AG04450 (cell line): Measurements from ENCODE around the gene GHRH. TPM values are rescaled to one million over a fixed set of nuclear protein-coding genes. Genes with fewer than 3 reads are reported as not detected.

Source experiments
- CTCF ChIA-PET: fragments of 300-600, 350-600 bp; formaldehyde crosslinking; extraction: SDS; loops from one replicate; lab custom pipeline; 2022; ENCODE audit warnings: antibody characterized with exemption, inconsistent platforms; lab: Charles Lee
- POLR2A ChIA-PET: fragments of 350-600 bp; formaldehyde crosslinking; extraction: SDS; loops from one replicate; lab custom pipeline; 2021; ENCODE audit warnings: antibody characterized with exemption, inconsistent platforms; lab: Yijun Ruan, JAX
- DNase-seq: peaks from one replicate; pipeline ENCODE4 v3.0.0-alpha.2; 2011; ENCODE audit warnings: low read depth, low spot score
- H3K27ac ChIP-seq: one replicate; pipeline ENCODE4 v1.5.1; 2012; ENCODE audit warnings: low read depth, low read length, control low read depth
- H3K27me3 ChIP-seq: one replicate; pipeline ENCODE4 v1.6.0; 2012; ENCODE audit warnings: low read length; ENCODE audit not compliant: control insufficient read depth, insufficient read depth
- H3K4me3 ChIP-seq: 2 replicates; pipeline ENCODE4 v1.5.1; 2011; ENCODE audit warnings: mild to moderate bottlenecking, low read depth, low read length, control low read depth
- H3K9me3 ChIP-seq: 2 replicates; pipeline ENCODE4 v1.5.1; 2012; ENCODE audit warnings: low read length; ENCODE audit not compliant: control insufficient read depth, insufficient read depth
- polyA plus RNA-seq: library from polyadenylated mRNA; depleted of rRNA; stranded (reverse); fragments of >200 nt; gene quantifications from 2 replicates; pipeline ENCODE4 v1.2.3, GENCODE V29; 2011
- TF ChIP-seq, protein P1 (sequence below): IDR thresholded peaks from 2 replicates; pipeline ENCODE4 v1.5.1; 2011; ENCODE audit warnings: low read depth, low read length, control low read depth, inconsistent platforms

GHRH gene
- polyA plus RNA-seq, 1 experiment: not detected

DNA sequence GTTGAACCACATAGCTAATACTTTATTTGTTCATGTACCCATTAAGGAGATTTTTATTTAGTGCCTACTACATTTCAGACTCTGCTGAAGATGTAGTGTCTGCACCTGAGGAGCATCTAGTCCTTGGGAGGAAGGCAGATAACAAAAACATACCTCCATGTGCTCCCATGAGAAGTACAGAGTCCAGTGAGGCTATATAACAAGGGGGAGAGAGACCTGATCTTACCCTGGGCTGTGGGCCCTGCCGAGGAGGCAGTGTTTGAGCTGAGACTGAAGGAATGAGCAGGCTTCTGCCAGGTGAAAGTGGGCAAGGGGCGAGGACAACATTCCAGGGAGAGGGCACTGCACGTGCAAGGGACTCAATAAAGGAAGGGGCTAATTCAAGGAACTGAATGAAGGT, 39.9 kb upstream of the GHRH start:
- no peak overlapping the region for H3K27ac ChIP-seq
- ChIA-PET CTCF (no interaction called here), POLR2A (no interaction called here)
- no peak overlapping the region for H3K4me3 ChIP-seq
- H3K9me3 ChIP-seq: no peaks in the 10 kb centered on the region
- no peak for DNase-seq
- no peaks in the 10 kb centered on the region for H3K27me3 ChIP-seq
- TF ChIP-seq, protein P1, sequence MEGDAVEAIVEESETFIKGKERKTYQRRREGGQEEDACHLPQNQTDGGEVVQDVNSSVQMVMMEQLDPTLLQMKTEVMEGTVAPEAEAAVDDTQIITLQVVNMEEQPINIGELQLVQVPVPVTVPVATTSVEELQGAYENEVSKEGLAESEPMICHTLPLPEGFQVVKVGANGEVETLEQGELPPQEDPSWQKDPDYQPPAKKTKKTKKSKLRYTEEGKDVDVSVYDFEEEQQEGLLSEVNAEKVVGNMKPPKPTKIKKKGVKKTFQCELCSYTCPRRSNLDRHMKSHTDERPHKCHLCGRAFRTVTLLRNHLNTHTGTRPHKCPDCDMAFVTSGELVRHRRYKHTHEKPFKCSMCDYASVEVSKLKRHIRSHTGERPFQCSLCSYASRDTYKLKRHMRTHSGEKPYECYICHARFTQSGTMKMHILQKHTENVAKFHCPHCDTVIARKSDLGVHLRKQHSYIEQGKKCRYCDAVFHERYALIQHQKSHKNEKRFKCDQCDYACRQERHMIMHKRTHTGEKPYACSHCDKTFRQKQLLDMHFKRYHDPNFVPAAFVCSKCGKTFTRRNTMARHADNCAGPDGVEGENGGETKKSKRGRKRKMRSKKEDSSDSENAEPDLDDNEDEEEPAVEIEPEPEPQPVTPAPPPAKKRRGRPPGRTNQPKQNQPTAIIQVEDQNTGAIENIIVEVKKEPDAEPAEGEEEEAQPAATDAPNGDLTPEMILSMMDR: no peak

DNA sequence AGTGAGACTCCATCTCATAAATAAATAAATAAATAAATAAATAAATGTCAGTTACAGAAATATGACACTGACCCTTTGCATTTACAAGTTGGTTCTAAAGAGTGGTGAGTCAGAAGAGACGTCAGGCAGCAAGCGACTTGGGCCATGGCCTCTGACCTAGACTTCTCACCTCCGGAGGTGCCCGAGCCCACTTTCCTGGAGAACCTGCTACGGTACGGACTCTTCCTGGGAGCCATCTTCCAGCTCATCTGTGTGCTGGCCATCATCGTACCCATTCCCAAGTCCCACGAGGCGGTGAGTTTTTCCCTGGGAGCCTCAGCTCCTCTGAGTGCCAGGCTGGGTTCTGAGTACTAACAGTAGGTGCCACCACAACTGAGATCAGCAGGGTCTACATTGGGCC, 39.5 kb upstream of the GHRH start:
- Histone ChIP-seq H3K27me3 (no peaks in the 10 kb centered on the region), H3K4me3 (no peak overlapping the region), H3K27ac (no peak overlapping the region), H3K9me3 (no peaks in the 10 kb centered on the region)
- CTCF ChIA-PET: no interaction called here
- TF ChIP-seq, protein P1: no peak
- POLR2A ChIA-PET: interaction anchor here (0.5 kb wide), 1 partner anchor 27 kb away, joined by 4 read pairs; no protein-coding TSS in a partner anchor
- no peak for DNase-seq

DNA sequence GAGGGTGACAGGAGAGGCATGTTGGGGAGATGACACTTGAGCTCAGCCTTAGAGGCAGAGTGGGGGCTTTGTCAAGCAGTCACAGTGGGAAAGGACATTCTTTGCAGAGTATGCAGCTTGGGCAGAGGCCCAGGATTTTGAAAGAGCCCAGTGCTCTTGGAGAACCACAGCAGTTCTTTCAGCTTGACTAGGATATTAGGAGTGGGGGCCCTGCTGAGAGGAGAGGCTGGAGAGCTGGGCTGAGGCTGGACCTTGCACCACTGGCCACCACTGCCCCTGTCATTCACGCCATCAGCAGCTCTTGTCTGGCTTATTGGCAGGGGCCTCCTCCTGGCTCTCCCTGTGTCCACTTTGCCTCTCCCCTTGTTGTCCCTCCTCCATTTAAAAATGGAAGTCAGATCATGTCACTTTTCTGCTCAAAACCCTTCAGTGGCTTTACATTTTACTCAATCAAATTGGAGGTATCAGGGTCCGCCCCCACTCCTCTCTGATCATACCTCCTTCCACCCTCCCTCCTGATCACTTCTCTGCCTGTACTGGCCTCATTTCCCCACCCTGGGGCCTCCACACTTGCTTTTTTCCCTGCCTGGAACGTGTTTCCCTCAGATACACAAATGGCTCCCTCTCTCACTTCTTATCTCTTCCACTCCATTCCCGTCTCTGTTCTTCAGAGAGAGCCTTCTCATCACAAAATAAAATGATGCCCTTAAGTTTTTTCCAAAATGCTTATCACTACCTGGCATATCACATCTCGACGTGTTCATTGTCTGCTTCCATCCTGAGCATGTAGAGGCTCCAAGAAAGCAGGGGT, 38.3 kb upstream of the GHRH start:
- CTCF ChIA-PET: interaction anchor here (0.5 to 1.0 kb wide), 3 partner anchors 15 to 131 kb away, joined by 3 to 5 read pairs (median 4); no protein-coding TSS in a partner anchor
- H3K9me3 ChIP-seq: no peaks in the 10 kb centered on the region
- no peak overlapping the region for H3K27ac ChIP-seq
- TF ChIP-seq, protein P1: no peak
- H3K27me3 ChIP-seq: no peaks in the 10 kb centered on the region
- POLR2A ChIA-PET: interaction anchor here (0.9 to 1.3 kb wide), 2 partner anchors 11 to 12 kb away, joined by 3 to 6 read pairs; partner anchors contain the start of gene MANBAL
- no peak for DNase-seq
- H3K4me3 ChIP-seq: no peak overlapping the region

DNA sequence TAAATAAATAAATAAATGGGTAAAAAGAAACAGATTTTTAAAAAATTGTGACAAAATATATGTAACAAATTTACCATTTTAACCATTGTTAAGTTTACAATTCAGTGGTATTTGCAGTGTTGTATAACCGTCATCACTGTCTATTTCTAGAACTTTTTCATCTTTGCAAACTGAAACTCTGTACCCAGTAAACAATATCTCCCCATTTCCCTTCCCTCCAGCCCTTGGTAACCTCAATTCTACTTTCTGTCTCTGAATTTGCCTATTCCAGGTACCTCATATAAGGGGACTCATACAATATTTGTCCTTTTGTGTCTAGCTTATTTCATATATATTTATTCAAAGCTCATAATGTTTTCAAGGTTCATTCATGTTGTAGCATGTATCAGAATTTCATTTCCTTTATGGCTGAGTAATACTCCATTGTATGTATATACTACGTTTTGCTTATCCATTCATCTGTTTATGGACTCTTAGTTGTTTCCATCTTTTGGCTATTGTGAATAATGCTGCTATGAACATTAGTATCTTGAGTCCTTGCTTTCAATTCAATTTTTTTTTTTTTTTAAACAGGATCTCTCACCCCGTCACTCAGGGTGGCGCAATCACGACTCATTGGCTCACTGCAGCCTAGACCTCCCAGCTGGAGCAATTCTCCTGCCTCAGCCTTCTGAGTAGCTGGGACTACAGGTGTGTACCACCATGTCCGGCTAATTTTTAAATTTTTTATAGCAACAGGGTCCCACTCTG, 36.8 kb upstream of the GHRH start:
- Histone ChIP-seq H3K27ac (no peak overlapping the region), H3K4me3 (no peak overlapping the region), H3K27me3 (no peaks in the 10 kb centered on the region), H3K9me3 (0 out of 2 replicates have a peak, but pooled peaks cover under 1% of the 10 kb centered on the region)
- ChIA-PET CTCF (interaction anchor here (1.0 kb wide), 1 partner anchor 87 kb away, joined by 5 read pairs; no protein-coding TSS in a partner anchor), POLR2A (interaction anchor here (1.2 to 1.3 kb wide), 3 partner anchors 14 to 219 kb away, joined by 3 to 8 read pairs (median 6); no protein-coding TSS in a partner anchor)
- TF ChIP-seq, protein P1: no peak
- DNase-seq: no peak
